ENCODE results near the gene MZB1.

Gene MZB1

DNA sequence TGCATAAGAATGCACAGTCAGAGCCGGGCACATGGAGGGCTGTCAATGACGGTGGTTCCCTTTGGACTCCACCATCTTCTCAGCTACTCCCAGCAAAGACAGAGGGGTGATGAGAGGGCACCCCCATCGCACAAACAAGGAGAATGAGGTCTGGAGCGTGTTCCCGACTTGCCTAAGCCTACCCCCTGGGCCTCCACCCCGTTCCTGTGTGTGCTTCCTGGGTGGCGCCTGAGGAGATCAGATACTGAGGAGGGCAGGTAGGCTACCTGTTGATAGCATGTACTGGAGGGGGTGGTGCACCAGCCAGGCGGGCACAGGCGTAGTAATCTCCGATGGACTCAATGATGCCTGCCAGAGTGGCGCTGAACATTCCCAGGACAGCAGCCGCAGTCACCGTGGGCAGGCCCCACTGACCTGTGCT, 10.8 kb downstream of the MZB1 start:
- Histone ChIP-seq H3K4me3 (ENCODE audit: low read depth, low read length) (peak overlapping the region; percentile 39), H3K4me1 (ENCODE audit: control insufficient read depth, insufficient read depth, low read length) (peaks cover 4% of the 10 kb centered on the region), H3K9me3 (ENCODE audit: control insufficient read depth, insufficient read depth, low read length) (no peaks in the 10 kb centered on the region)

DNA sequence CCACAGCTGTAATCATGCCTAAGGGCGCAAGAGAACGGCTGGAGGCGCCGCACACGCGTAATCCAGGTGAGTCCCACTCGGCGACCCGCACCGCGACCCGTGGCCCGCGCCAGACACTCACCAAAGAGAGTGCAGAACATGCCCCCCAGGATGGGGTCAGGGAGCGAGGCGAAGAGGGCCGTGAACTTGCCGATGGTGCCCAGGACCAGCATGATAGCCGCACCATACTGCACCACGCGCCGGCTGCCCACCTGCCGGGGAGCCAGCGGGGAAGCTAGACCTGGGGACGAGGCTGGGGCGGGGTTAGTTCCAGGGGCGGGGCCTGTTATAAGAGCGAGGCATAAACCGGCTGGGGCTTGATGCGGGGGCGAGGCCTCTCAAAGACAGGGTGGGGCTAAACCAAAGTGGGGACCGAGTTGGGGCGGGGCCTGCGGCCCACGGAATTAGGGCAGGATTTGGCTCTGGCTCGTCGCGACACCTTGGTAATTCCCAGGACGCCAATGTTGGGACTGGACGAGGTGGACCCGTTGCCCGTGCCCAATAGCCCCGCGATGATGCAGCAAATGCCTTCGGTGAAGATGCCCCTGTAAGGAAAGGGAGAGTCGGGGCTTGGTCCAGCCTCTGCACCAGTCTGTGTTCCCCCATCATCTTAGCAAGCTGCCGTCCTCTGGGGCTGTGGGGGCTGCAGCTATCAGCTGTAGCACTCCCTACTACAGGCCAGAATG, 11.4 kb downstream of the MZB1 start:
- Histone ChIP-seq H3K4me1 (ENCODE audit: control insufficient read depth, insufficient read depth, low read length) (peaks cover 4% of the 10 kb centered on the region), H3K36me3 (ENCODE audit: control insufficient read depth, insufficient read depth, low read length) (no peaks in the 10 kb centered on the region), H3K4me3 (ENCODE audit: low read depth, low read length) (peak overlapping the region; percentile 39), H3K9me3 (ENCODE audit: control insufficient read depth, insufficient read depth, low read length) (no peaks in the 10 kb centered on the region), H3K27me3 (ENCODE audit: control insufficient read depth, insufficient read depth, low read length) (no peaks in the 10 kb centered on the region), H3K9ac (ENCODE audit: low read depth, low read length) (no peak overlapping the region)

More for the DNA sequence above, 10.8 kb downstream of the MZB1 start:
- Histone ChIP-seq H3K9ac (ENCODE audit: low read depth, low read length) (no peak overlapping the region), H3K27me3 (ENCODE audit: control insufficient read depth, insufficient read depth, low read length) (no peaks in the 10 kb centered on the region), H3K36me3 (ENCODE audit: control insufficient read depth, insufficient read depth, low read length) (no peaks in the 10 kb centered on the region)

DNA sequence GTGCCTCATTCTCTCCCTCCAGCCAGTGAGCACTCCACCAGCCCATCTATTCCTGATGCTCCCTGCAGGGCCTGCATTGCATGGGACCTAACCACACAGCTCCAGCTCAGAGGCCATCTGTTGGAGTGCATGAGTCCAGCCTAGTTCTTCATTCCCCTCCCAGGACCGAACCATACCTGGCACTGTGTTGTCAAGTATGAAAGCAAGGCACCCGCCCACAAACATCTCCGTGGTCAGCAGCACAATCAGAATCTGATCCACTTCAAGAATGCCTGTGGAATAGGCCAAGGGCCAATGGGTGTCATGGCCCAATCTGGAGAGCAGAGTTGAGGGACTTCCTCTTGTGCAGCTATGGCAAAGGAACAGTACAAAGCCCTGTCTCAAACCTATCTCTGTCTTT, 12.5 kb downstream of the MZB1 start:
- H3K9me3 ChIP-seq (ENCODE audit: control insufficient read depth, insufficient read depth, low read length), result no peaks in the 10 kb centered on the region
- H3K4me3 ChIP-seq (ENCODE audit: low read depth, low read length), result no peak overlapping the region
- no peak overlapping the region for H3K9ac ChIP-seq (ENCODE audit: low read depth, low read length)
- peaks cover 2% of the 10 kb centered on the region for H3K36me3 ChIP-seq (ENCODE audit: control insufficient read depth, insufficient read depth, low read length)
- H3K27me3 ChIP-seq (ENCODE audit: control insufficient read depth, insufficient read depth, low read length), result no peaks in the 10 kb centered on the region
- peaks cover 4% of the 10 kb centered on the region for H3K4me1 ChIP-seq (ENCODE audit: control insufficient read depth, insufficient read depth, low read length)

DNA sequence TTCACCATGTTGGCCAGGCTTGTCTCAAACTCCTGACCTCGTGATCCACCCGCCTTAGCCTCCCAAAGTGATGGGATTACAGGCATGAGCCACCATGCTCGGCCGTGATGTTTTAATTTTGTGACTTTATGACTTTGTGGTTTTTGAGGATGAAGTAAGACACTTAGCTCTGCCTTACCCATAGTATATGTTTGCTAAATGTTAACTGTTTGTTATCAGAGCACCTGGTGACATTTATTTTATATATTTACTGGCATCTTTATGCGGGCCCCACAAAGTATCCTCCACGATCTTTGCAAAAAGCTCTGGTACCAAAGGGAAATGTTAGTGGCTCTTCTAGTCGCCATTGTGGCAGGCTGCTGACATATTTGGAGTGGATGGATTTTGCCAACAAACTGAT, 13.3 kb downstream of the MZB1 start:
- H3K4me3 ChIP-seq (ENCODE audit: low read depth, low read length), result no peak overlapping the region
- H3K9me3 ChIP-seq (ENCODE audit: control insufficient read depth, insufficient read depth, low read length), result no peaks in the 10 kb centered on the region
- H3K27me3 ChIP-seq (ENCODE audit: control insufficient read depth, insufficient read depth, low read length), result no peaks in the 10 kb centered on the region
- peaks cover 2% of the 10 kb centered on the region for H3K36me3 ChIP-seq (ENCODE audit: control insufficient read depth, insufficient read depth, low read length)
- H3K4me1 ChIP-seq (ENCODE audit: control insufficient read depth, insufficient read depth, low read length), result peaks cover 4% of the 10 kb centered on the region
- H3K9ac ChIP-seq (ENCODE audit: low read depth, low read length), result no peak overlapping the region

DNA sequence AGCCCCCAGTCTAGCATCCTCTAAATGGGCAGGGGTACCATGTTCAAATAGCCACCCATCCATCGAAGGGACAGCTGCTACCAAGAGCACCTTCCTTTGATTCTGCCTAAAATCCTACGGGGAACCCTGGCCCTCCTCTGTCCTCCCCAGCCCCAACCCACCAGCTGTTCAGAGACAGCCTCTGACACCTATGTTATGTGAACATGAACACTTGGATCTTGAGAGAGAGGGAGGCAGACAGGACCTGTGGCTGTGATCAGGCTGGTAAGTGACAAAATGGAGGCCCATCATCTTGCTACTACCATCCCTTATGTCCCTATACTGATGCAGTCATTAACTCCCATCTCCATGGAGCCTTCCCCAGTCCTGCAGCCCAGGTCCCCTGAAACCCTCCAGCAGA, 14.8 kb downstream of the MZB1 start:
- no peak overlapping the region for H3K4me3 ChIP-seq (ENCODE audit: low read depth, low read length)
- no peak overlapping the region for H3K9ac ChIP-seq (ENCODE audit: low read depth, low read length)
- peaks cover 2% of the 10 kb centered on the region for H3K36me3 ChIP-seq (ENCODE audit: control insufficient read depth, insufficient read depth, low read length)
- H3K4me1 ChIP-seq (ENCODE audit: control insufficient read depth, insufficient read depth, low read length), result peaks cover 4% of the 10 kb centered on the region
- H3K9me3 ChIP-seq (ENCODE audit: control insufficient read depth, insufficient read depth, low read length), result no peaks in the 10 kb centered on the region
- H3K27me3 ChIP-seq (ENCODE audit: control insufficient read depth, insufficient read depth, low read length), result no peaks in the 10 kb centered on the region

DNA sequence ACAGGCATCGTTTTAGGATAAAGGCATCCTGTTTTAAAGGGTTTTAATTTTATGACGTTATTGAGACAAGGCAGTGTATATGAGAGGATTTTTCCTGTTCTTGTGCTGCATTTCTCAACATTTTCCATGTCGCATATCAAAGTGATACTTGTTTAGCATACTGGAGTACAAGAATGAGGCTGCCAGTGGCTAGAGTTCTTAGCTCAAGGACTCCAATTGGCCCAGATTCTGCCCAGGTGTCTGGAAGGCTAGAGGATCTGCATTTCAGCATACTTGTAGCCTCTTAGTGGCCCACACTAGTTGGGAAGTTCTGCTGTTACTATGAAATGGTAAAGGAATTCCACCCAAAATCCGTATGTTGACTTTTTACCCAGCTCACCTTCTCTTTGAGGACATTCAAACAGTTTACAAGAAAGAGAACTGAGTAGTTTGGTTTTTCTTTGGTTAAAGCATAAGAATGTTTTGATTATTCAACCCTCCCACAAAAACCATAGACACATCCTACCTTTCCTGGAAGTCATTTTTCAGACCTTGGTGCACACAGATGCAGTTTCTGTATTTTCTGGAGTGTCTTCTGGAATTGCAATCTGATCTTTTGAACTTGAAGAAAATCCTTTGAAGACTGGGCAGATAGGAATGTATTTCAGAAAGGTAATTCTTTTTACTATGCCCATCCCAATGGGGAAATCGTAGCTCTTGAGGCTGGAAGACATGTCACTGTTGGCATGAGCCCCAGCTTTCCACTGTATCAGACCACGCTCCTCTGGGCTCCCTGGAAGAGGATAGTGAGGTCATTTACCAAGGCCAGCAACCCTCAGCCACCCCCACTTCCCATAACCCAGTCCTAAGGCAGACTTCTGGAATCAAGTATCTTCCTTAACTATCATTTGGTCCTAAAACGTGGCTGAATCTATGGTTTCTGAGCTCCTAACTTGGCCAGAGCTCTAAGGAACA, 18.0 kb downstream of the MZB1 start:
- peaks cover 6% of the 10 kb centered on the region for H3K36me3 ChIP-seq (ENCODE audit: control insufficient read depth, insufficient read depth, low read length)

DNA sequence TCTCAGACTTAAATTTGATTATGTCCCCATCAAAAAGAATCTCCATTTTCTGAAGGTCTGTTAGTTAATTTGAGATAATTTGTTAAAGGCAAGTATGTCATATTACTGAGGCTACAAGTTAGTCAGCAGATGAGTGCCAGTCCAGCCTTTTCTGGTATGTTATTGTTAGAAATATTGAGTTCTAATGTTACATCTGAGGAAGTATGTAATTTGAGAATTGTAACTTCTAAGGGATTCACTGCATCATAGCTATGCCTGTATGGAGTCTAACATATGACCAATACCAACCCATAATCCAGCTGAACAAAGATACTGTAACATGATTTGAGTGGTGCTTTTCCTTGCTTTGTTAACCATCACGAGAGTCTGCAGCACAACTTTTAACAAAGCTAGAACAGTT, 20.5 kb downstream of the MZB1 start:
- Histone ChIP-seq H3K36me3 (ENCODE audit: control insufficient read depth, insufficient read depth, low read length) (peaks cover 18% of the 10 kb centered on the region), H3K4me1 (ENCODE audit: control insufficient read depth, insufficient read depth, low read length) (no peaks in the 10 kb centered on the region), H3K4me3 (ENCODE audit: low read depth, low read length) (no peak overlapping the region), H3K9ac (ENCODE audit: low read depth, low read length) (no peak overlapping the region), H3K9me3 (ENCODE audit: control insufficient read depth, insufficient read depth, low read length) (no peaks in the 10 kb centered on the region), H3K27me3 (ENCODE audit: control insufficient read depth, insufficient read depth, low read length) (no peaks in the 10 kb centered on the region)

More for the DNA sequence above, 18.0 kb downstream of the MZB1 start:
- H3K9me3 ChIP-seq (ENCODE audit: control insufficient read depth, insufficient read depth, low read length), result no peaks in the 10 kb centered on the region
- H3K27me3 ChIP-seq (ENCODE audit: control insufficient read depth, insufficient read depth, low read length), result no peaks in the 10 kb centered on the region
- H3K4me1 ChIP-seq (ENCODE audit: control insufficient read depth, insufficient read depth, low read length), result no peaks in the 10 kb centered on the region
- no peak overlapping the region for H3K9ac ChIP-seq (ENCODE audit: low read depth, low read length)
- no peak overlapping the region for H3K4me3 ChIP-seq (ENCODE audit: low read depth, low read length)

DNA sequence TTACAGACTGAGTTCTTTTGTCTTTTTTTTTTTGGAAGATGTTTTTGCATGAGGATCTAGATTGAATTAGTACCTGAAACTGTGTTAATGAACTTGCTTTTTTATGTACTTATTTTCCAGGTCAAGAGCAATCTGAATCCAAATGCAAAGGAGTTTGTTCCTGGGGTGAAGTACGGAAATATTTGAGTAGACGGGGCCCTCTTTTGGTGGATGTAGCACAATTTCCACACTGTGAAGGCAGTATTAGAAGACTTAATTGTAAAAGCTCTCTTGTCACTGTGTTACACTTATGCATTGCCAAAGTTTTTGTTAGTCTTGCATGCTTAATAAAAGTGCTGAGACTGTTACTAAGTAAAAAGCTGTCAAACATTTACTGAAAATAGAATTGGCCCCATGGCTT, 21.1 kb downstream of the MZB1 start:
- peaks cover 22% of the 10 kb centered on the region for H3K36me3 ChIP-seq (ENCODE audit: control insufficient read depth, insufficient read depth, low read length)

DNA sequence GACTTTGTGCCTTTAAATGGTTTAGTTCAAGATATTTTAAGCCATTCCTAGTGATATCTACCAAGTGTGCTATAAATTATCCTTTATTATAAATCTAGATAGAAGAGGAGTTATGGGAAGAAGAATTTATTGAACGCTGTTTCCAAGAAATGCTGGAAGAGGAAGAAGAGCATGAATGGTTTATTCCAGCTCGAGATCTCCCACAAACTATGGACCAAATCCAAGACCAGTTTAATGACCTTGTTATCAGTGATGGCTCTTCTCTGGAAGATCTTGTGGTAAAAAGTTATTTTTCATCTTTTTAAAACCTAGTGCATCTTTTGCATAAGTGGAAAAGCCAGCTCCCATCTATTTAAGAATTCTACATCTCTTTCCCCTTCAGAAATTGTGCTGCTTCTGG, 25.2 kb downstream of the MZB1 start:
- Histone ChIP-seq H3K9me3 (ENCODE audit: control insufficient read depth, insufficient read depth, low read length) (no peaks in the 10 kb centered on the region), H3K36me3 (ENCODE audit: control insufficient read depth, insufficient read depth, low read length) (peaks cover 20% of the 10 kb centered on the region), H3K9ac (ENCODE audit: low read depth, low read length) (no peak overlapping the region), H3K27me3 (ENCODE audit: control insufficient read depth, insufficient read depth, low read length) (no peaks in the 10 kb centered on the region), H3K4me3 (ENCODE audit: low read depth, low read length) (no peak overlapping the region), H3K4me1 (ENCODE audit: control insufficient read depth, insufficient read depth, low read length) (no peaks in the 10 kb centered on the region)

More for the DNA sequence above, 21.1 kb downstream of the MZB1 start:
- H3K4me1 ChIP-seq (ENCODE audit: control insufficient read depth, insufficient read depth, low read length), result no peaks in the 10 kb centered on the region
- H3K9me3 ChIP-seq (ENCODE audit: control insufficient read depth, insufficient read depth, low read length), result no peaks in the 10 kb centered on the region
- H3K4me3 ChIP-seq (ENCODE audit: low read depth, low read length), result no peak overlapping the region
- no peaks in the 10 kb centered on the region for H3K27me3 ChIP-seq (ENCODE audit: control insufficient read depth, insufficient read depth, low read length)
- H3K9ac ChIP-seq (ENCODE audit: low read depth, low read length), result no peak overlapping the region

DNA sequence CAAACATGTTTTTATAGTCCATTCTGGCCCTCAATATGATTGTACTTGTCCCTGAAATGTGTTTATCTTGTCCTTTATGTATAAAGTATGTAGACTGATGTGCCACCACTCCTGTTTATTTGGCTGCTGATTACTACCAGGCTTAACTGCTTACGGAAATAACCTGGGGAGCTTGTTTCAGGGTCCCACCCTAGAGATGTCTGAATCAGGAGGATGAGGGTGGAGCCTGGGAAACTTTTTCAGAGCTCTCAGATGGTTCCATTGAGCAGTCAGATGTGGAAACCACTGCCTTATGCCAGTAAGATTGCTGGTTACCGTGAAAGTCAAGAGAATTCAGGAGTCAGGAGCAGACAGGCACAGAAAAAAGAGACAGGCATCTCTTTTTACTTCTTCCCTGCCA, 25.8 kb downstream of the MZB1 start:
- no peak overlapping the region for H3K9ac ChIP-seq (ENCODE audit: low read depth, low read length)
- no peak overlapping the region for H3K4me3 ChIP-seq (ENCODE audit: low read depth, low read length)
- no peaks in the 10 kb centered on the region for H3K27me3 ChIP-seq (ENCODE audit: control insufficient read depth, insufficient read depth, low read length)
- H3K36me3 ChIP-seq (ENCODE audit: control insufficient read depth, insufficient read depth, low read length), result peaks cover 20% of the 10 kb centered on the region
- H3K9me3 ChIP-seq (ENCODE audit: control insufficient read depth, insufficient read depth, low read length), result no peaks in the 10 kb centered on the region
- no peaks in the 10 kb centered on the region for H3K4me1 ChIP-seq (ENCODE audit: control insufficient read depth, insufficient read depth, low read length)

DNA sequence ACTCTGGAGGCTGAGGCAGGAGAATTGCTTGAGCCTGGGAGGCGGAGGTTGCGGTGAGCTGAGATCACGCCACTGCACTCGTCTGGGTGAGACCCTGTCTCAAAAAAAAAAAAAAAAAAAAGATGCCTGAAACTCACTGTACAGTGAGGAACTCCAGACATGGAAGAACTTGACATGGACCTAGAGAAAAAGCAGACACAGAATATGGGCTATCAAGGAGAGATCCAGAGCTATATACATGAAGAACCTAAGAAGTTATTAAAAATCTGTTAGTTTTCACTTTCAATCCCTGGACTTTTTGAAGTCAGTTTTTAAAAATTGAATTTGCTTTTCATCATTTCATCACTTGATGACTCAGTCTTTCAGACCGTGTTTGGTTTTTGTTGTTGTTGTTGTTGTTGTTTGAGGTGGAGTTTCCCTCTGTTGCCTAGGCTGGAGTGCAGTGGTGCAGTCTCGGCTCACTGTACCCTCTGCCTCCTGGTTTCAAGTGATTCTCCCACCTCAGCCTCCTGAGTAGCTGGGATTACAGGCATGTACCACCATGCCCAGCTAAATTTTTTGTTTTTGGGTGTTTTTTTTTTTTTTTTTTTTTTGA, 27.8 kb downstream of the MZB1 start:
- peaks cover 17% of the 10 kb centered on the region for H3K36me3 ChIP-seq (ENCODE audit: control insufficient read depth, insufficient read depth, low read length)
- H3K9me3 ChIP-seq (ENCODE audit: control insufficient read depth, insufficient read depth, low read length), result no peaks in the 10 kb centered on the region
- no peak overlapping the region for H3K9ac ChIP-seq (ENCODE audit: low read depth, low read length)
- no peaks in the 10 kb centered on the region for H3K27me3 ChIP-seq (ENCODE audit: control insufficient read depth, insufficient read depth, low read length)
- no peak overlapping the region for H3K4me3 ChIP-seq (ENCODE audit: low read depth, low read length)
- H3K4me1 ChIP-seq (ENCODE audit: control insufficient read depth, insufficient read depth, low read length), result no peaks in the 10 kb centered on the region
